HG03196 (cell line): ENCODE data around the gene HDAC5.
A peak's percentile ranks its signal among the peaks of the same experiment; 100 is the strongest.
"Not testable (repeated sequence)": the region's sequence is repeated elsewhere in the genome, so short reads cannot be mapped to it uniquely, and the experiment has no call there.

Experiments
- ATAC-seq: cut with Tn5 transposase; IDR thresholded peaks from one replicate; pipeline ENCODE4 v1.9.1; 2021; ENCODE audit not compliant: unreplicated experiment

HDAC5 gene

DNA sequence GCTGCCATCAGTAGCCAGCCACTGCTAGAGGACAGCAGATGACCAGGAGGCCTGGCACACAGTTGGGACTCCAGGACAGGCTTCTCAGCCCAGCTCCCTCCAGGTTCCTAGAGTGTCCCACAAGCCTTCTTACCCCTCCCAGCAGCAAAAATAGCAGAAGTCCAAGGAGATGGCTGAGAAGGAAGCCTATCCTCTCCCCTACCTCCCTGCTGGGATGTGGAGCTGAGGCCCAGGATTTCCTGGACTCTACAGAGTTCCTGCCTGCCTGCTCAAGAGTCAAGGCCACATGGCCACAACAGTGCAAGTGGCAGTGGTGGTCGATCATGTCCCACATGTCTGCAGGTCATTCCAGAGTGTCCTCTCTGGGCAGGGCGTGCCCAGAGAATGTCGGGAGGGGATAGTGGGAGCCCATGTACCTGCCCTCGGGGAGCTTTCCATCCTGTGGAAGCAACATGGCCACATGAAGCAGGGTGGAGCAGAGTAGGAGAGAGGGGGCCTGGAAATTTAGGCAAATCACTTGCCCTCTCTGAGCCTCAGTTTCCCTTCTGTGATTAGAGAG is 10.6 kb upstream of the HDAC5 start:
- ATAC-seq, result no peak

DNA sequence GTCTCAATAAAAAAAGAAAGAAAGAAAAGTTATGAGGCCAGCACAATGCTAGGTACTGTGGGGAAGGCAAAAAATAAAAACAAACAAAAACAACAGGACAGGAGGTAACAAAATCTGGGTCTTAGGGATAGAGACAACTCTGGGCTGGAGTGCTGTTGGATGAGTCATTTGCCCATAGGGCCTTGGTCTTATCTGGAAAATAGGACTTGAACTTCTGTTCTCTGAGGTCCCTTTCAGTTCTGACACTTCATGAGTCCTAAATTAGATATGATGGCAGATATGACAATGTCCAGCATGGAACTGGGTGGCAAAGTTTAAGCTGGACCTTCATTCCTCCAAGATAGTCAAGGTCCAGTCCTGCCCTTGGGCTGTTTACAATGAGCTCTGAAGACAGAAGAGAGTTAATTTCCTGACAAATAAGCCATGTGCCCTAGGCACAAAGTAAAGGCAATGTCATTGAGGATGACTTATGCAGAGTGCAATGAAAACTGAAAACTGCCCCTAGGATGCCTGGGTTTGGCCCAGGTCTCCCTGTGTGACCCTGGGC is 8.9 kb upstream of the HDAC5 start:
- no peak for ATAC-seq

DNA sequence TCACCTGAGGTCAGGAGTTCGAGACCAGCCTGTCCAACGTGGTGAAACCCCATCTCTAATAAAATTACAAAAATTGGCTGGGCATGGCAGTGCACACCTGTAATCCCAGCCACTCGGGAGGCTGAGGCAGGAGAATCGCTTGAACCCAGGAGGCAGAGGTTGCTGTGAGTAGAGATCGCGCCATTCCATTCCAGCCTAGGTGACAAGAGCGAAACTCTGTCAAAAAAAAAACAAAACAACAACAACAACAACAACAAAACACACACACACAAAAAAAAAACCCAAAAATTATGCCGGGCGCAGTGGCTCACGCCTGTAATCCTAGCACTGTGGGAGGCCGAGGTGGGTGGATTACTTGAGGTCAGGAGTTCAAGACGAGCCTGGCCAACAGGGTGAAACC is 7.9 kb upstream of the HDAC5 start:
- not testable (repeated sequence) for ATAC-seq

DNA sequence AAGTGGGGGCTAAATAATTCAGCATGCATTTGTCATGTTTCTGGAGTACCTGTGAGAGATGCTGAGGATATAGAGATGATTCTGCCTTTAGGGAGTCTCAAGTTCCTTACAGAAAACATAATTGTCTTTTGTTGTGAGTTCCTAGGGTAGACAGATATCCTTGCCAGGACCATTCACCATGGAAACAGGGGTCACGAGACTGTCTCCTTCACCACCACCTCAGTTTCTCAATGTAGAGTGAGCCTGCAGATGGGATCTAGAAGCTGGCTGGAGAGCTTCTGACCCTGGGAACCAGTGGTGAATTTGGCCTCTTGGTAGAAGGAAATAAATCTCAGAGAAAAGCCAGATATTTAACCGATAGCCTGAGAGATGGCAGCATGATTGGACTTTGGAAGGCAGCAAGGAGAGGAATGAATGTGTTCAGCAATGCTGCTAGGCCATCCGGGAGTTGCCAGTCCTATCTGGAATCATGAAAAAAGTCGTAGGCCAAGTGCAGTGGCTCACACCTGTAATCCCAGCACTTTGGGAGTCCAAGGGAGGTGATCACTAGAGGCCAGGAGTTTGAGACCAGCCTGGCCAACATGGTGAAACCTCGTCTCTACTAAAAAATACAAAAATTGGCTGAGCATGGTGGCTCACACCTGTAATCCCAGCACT is 7.4 kb upstream of the HDAC5 start:
- ATAC-seq, result no peak

DNA sequence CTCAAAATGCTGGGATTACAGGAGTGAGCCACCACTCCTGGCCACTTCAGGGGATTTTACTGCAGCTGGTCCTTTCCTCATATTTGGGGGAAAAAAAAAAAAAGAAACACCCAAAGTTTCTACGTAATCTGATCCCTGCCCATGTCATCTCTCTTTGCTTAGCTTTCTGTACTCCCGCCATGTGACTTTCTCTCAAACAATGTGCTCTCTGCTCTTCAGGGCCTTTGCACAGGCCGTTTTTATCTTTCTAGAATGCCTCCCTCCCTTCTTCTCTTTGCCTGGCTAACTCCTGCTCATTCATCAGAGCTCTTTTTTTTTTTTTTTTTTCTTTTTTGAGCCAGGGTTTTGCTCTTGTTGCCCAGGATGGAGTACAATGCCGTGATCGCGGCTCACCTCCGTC is 4.9 kb upstream of the HDAC5 start:
- no peak for ATAC-seq

DNA sequence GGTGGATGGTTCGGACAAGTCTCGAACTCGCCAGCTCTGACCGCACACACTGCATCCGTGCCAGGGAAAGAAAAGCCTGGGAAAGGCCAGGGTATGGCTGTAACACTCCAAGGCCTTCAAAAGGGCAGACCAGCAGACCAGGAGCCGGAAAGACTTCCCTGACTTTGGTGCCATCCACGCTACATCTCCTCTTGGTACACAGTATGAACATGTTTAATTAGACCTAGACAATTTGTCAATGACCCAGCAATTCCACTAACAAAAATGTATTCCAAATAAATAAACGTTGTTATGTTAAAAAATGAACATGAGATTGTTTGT is 637 bp upstream of the HDAC5 start:
- ATAC-seq, result no peak

DNA sequence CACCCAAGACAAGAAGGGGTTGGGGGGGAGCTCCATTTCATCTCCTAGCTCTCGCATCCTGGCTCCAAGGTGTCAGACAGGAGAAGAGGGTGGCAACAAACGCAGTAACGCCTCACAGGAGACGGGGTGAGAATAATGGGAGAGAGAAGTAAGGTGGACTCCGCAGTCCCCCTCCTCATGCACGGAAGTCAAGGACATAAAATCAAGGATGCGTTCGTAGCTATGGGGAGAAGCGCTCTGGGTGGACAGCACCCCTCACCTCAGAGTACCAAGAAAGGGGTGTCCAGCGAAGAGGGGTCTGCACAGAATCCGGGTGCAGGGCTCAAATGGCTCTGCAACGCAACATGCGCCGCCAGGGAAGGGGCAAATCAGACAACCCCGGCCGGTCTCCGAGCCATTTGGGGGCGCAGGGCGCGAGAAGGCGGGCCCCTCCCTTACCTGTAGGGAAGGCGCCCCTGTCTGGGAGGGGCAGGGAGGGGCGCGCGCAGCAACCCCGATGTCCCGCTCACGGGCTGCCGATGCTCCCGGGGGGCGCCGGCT is 555 bp downstream of the HDAC5 start:
- ATAC-seq, result peak; percentile 4

DNA sequence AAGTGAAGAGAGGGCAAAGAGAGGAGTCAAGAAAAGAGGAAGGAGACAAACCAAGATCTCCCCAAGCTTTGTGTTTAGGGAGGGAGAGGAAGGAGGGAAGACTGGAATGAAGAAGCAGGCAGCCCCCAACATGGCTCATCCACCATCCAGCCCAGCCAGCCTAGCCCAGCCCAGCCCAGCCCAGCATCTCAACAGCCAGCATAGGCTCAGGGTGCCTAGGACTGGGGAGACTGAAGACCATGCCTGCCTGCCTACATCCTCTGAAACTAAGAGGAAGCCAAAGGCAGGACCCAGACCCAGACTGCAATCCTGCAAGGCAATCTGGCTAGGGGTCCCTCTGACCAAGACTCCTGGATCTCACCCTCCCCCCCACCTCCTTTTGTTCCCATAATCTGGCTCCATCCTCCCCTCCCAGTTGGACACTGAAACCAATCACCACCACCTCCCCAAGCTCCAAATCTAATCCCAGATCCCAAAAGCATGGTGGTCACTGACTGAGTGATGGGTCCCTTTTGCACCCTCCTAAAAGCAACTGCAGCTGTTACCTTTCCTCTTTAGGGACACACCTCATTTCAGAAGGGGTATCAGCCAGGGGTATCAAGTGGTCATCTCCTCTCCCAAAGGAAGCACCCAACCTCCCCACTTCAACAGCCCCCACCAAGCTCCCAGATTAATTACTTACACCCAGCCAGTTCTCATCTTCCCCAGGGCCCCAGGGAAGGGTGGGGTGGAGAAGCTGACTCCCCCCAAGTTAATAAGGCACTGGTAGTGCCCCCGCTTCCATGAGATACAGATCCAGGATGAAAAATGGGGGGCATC is 1.2 kb downstream of the HDAC5 start:
- ATAC-seq, result no peak

DNA sequence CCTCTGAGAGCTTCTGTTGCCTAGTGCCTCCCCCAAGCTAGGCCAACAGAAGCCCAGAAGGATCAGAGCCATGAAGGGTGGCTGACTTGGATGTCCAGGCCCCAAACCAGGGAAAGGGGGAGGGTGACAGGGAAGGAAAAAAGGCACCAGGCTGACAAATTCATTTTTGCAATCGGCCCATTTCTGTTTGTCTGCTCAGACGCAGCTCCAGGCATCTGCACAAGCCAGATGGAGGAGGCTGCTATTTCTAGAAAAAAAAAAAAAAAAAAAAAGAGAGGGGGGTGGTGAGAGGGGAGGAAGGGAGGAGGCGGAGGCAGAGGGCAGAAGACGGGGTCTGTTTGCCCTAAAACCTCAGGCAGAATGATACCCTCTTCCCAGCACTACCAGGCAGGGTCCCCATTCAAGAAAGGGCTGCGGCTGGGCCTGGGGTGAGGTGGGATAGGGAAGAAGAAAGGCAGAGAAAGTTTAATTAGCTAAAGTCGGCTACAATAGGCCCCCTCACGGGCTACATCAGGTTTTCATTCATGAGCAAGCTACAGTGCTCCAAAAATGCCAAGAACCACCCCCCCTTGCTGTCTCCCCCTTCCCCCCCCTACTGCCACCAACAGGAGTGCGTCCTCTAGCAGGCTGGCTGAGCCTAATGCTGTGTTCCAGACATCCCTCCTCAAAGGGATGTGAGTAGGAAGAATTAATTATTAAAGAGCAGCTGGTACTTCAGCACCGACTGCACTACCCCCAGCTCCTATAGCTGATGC is 2.4 kb downstream of the HDAC5 start:
- no peak for ATAC-seq

DNA sequence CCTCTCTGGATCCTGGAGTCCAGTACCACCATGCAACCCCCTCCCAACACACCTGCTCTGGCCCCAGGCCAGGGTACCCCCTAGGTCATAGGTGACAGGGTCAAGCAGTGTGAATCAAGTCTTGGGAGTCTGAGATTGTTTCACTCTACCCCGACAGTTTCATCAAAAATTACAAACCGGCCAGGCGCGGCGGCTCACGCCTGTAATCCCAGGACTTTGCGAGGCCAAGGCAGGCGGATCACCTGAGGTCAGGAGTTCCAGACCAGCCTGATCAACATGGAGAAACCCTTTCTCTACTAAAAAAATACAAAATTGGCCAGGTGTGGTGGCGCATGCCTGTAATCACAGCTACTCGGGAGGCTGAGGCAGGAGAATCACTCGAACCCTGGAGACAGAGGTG is 3.2 kb downstream of the HDAC5 start:
- not testable (repeated sequence) for ATAC-seq

DNA sequence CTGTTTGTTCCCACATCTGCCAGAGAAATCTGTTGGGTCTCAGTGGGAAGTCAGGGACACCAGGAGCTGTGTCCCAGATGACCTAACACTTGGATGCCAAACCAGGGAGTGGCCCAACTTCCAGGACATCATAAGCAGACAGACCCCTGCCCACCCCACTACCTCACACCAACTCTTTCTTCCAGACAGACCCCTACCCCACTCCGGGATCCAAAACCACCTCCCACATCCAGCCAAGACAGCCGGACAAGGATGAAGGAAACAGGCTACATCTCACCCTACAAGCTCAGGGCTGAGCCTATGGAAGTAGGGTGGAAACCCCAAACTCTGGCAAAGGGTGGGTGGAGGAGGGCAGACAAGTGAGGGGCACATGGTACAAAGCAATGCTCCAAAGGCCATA is 3.6 kb downstream of the HDAC5 start:
- no peak for ATAC-seq

DNA sequence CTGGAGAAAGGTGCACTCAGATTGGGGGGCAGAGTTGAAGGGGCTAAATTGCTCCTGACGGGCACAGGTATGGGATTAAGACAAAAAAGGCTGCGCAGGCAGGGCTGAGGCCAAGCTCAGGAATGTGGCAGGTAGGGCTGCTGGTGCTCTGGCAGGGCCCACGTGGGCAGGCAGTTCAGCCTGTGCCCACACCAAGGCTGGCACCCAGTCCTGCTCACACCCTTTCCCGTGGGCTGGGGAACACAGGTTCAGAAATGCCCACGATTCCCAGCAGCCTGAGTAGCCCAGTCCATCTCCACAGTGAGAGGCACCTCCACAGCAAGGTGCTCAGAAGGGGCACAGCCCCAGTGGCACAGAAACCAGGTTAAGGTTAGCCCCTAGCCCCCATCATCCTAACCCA is 4.4 kb downstream of the HDAC5 start:
- ATAC-seq, result no peak

DNA sequence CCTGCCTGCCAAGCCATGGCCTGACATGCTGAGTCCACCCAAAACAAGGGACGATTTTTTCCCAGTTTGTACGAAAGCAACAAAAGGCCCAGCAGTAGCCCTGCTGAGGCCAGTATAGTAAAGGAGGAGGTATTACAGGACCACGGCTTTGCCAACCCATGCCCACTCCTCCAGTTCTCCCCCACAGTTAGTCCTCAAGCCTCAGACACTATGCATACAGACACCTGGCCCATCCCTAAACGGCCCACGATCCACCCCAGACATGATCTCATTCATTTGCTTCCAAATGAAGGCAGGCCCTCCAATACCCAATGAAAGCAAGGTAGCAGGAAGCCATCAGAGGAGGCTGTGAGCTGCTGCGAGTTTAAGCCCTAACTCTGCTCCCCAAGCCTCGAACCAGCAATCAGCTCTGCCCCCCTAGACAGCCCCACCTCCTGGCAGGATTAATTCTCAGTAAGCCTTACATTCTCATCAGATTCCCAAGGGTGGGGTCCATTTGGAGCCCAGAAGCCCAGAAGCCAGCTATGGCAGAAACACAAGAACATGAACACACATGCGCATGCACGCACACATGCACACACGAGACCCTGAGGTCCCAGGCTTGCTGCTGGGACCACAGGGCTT is 4.9 kb downstream of the HDAC5 start:
- ATAC-seq, result no peak

DNA sequence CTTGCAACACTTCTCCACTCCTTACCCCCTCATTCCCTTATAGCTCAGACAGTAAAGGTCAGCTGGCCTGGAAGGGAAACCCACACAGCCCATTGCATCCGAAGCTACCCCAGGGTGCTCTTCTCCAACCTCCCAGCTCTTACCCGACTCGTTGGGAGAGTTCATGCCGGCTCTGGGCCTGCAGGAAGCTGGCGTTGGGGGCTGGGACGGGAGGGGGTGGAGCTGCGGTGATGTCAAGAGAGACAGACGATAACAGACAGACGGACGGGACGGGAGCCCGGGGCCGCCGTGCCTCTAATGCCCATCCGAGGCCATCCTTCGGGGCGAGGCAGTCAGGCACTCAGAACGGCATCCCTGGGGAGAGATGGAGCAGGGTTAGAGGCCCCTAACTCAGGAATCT is 6.1 kb downstream of the HDAC5 start:
- no peak for ATAC-seq

DNA sequence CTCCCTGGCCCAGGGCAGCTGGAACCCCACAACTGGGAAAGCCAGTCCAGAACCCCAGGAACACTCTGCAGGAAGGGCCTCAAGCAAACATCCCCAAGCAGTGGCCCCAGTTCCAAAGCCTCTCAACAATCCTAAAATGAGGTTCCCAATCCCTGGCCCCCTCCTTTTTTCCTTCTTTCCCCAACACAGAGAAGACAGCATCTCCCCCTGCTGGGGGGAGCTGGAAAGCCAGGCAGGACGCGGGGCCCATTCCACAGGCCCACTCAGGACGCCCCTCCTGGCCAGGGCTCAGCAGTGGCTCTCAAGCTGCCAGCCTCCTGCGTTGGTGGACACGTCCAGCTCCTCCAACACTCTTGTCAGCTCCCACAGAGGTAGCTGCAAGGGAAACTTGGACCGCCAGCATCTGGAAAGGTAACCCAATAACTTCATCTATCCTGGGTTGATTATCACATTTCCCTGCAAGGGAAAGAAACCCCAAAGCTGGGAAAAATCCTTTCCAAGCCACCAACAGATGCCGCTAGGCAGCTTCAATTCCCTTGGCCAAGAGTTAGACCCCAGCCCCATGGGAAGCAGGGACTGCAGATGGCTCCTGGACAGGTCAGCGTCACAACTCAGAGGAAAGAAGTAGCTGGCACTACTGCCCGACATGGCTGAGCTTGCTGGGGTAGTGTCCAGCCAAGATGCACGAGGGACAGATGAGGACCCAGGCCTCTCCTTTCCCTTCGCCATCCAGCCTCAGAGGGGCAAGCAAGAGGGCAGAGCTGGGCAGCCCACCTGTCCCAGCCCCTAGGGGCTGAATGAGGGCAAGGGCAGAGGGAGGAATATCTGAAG is 7.6 kb downstream of the HDAC5 start:
- ATAC-seq, result no peak

DNA sequence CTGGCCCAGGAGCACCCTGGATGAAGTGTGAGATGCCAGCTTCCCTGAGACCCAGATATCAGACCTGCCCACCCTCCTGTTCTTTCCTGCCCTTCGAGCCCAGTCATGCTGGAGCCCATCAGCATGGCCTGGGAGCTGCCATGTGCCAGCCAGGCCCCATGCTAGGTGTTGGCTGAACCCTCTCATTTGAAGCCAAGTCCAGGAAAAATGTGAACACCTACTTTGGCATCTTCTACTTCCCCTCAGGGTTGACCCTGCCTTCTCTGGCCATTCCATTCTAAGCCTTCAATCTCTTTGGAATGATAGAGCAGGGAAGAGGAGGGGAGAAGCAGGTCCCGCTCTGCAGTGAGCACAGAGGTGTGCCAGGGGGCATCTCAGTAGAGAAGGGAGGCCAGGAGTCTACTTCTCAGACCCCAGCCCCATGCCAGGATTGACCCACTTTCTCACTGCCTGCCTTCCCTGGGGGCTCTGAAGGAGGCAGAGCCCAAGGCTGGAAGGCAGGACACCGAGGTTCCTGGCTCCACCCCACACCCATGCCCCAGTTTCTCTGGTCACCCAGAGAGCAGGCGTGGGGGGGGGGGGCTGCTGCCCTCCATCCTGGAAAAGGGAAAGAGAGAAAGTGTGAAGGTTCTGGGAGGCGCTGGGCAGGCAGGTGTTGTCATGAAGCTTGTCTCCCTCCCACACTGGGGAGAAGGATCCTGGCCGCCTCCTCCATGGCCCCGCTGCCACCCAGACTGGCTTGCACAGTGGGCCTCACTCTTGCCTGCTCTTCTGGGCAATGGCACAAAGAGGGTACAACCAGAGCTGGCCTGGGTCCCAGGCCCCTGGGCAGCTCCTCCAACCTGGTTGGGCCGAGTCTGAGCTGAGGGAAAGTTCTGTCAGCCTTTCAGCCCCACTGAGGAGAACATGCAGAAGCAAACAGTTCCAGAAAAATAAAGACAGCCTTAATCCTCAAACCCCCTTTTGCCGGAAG is 9.3 kb downstream of the HDAC5 start:
- no peak for ATAC-seq

DNA sequence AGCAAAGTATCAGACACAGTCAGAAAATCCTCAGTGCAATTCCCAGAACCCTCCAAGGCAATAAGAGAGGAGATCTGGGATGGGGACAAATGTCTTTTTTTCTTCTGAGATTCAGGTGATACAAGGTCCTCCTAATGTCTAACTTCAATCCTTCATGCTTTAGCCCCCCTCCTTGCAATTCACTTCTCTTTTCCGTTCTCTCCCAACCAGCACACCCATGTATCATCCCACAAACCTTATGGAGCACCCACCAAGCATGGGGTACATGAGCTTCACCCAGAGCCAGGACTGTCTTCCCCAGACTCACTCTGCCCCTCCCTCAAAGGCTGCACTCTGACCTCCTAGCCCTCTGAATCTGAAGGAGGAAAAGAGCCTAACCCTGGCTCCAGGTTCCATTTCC is 10.1 kb downstream of the HDAC5 start:
- no peak for ATAC-seq
